ENCODE results near the gene DAND5.

DNA sequence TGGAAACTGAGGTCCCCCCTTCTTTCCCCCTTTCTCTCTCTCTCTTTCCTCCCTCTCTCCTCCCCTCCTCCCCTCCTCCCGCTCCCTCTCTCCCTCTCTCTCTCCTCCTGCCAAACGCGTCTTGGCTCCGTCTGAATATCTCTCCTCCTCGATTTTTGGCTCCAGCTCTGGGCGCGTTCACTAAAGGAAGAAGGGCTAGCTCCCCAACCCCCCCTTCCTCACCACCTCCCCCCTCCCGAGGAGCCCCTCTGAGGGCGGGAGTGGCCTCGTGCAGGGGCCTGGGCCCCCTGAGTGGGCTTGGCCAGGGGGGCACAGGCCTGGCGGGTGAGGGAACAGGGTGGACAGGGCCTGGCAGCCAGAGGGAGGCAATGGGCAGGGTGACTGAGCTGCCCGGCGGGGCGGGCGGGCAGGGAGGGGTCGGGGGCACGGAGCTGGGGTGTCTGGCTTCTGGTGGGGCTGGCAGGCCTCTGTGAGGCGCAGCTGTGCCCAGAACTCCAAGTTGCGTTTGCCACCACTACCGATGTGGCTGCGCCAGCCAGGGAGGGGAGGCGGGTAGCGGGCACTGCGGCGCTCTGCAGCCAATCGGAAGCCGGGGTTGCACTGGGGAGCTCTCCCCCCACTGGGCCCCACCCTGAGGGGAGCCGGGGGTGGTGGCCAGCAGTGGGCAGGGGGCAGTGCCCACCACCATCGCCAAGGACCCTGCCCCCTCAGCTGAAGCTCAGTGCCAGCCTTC lies 33.0 kb downstream of the DAND5 start:
- no peak for TF ChIP-seq EZH2 (IDR thresholded peaks at IDR 0.05; ENCODE audit: borderline replicate concordance, low read depth, low read length, severe bottlenecking)
- TF ChIP-seq, protein P1, sequence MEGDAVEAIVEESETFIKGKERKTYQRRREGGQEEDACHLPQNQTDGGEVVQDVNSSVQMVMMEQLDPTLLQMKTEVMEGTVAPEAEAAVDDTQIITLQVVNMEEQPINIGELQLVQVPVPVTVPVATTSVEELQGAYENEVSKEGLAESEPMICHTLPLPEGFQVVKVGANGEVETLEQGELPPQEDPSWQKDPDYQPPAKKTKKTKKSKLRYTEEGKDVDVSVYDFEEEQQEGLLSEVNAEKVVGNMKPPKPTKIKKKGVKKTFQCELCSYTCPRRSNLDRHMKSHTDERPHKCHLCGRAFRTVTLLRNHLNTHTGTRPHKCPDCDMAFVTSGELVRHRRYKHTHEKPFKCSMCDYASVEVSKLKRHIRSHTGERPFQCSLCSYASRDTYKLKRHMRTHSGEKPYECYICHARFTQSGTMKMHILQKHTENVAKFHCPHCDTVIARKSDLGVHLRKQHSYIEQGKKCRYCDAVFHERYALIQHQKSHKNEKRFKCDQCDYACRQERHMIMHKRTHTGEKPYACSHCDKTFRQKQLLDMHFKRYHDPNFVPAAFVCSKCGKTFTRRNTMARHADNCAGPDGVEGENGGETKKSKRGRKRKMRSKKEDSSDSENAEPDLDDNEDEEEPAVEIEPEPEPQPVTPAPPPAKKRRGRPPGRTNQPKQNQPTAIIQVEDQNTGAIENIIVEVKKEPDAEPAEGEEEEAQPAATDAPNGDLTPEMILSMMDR (IDR thresholded peaks at IDR 0.05; ENCODE audit: borderline replicate concordance, extremely low read depth, low read length, poor library complexity, severe bottlenecking) = no peak

All from DND-41 (cell line).